IPS-18a (cell line): Measurements from ENCODE around the gene TWF1.
"Not testable (repeated sequence)": the region's sequence is repeated elsewhere in the genome, so short reads cannot be mapped to it uniquely, and the experiment has no call there.

Experiments
- H3K27ac ChIP-seq: one replicate; pipeline ENCODE4 v1.5.1; 2013; ENCODE audit warnings: low read length
- H3K27me3 ChIP-seq: one replicate; pipeline ENCODE4 v1.6.1; 2013; ENCODE audit warnings: mild to moderate bottlenecking, low read length; ENCODE audit not compliant: control insufficient read depth, insufficient read depth
- H3K36me3 ChIP-seq: one replicate; pipeline ENCODE4 v1.6.1; 2013; ENCODE audit warnings: low read depth, low read length; ENCODE audit not compliant: control insufficient read depth
- H3K4me1 ChIP-seq: one replicate; pipeline ENCODE4 v1.6.1; 2013; ENCODE audit warnings: low read depth, low read length; ENCODE audit not compliant: control insufficient read depth
- H3K4me3 ChIP-seq: one replicate; pipeline ENCODE4 v1.5.1; 2013; ENCODE audit warnings: low read length
- H3K9ac ChIP-seq: one replicate; pipeline ENCODE4 v1.6.1; 2013; ENCODE audit warnings: mild to moderate bottlenecking, low read length, moderate library complexity
- H3K9me3 ChIP-seq: one replicate; pipeline ENCODE4 v1.6.1; 2013; ENCODE audit warnings: low read depth, low read length; ENCODE audit not compliant: control insufficient read depth

The TWF1 gene

GRCh38 chr12:43805860-43806736 is at the start of gene TWF1:
TWF1 (minus strand) TSS chr12:43806317; CDS start chr12:43806245, 72 bp downstream.
- H3K4me1 ChIP-seq: no peaks in the 10 kb centered on the region
- peaks cover 27% of the 10 kb centered on the region for H3K36me3 ChIP-seq
- peak within 1 kb of the TSS; percentile 56 for H3K27ac ChIP-seq
- no peaks in the 10 kb centered on the region for H3K9me3 ChIP-seq
- no peaks in the 10 kb centered on the region for H3K27me3 ChIP-seq
- peak within 1 kb of the TSS; percentile 82 for H3K9ac ChIP-seq
- peak within 1 kb of the TSS; percentile 98 for H3K4me3 ChIP-seq

GRCh38 chr12:43852744-43853143 is 46.6 kb upstream of the TWF1 start:
- Histone ChIP-seq H3K27me3 (no peaks in the 10 kb centered on the region), H3K9me3 (no peaks in the 10 kb centered on the region), H3K36me3 (no peaks in the 10 kb centered on the region), H3K27ac (no peak overlapping the region), H3K4me3 (no peak overlapping the region), H3K4me1 (no peaks in the 10 kb centered on the region), H3K9ac (no peak overlapping the region)

- no peak overlapping the region for H3K9ac ChIP-seq
- H3K27me3 ChIP-seq: no peaks in the 10 kb centered on the region
- no peaks in the 10 kb centered on the region for H3K9me3 ChIP-seq
- no peak overlapping the region for H3K4me3 ChIP-seq
- no peaks in the 10 kb centered on the region for H3K4me1 ChIP-seq
- no peaks in the 10 kb centered on the region for H3K36me3 ChIP-seq
- no peak overlapping the region for H3K27ac ChIP-seq
These were observed 42.7 kb upstream of the TWF1 start for GRCh38 chr12:43848786-43849185.

- no peak overlapping the region for H3K4me3 ChIP-seq
- H3K9ac ChIP-seq: no peak overlapping the region
- no peaks in the 10 kb centered on the region for H3K36me3 ChIP-seq
- H3K27ac ChIP-seq: no peak overlapping the region
- no peaks in the 10 kb centered on the region for H3K4me1 ChIP-seq
- no peaks in the 10 kb centered on the region for H3K9me3 ChIP-seq
- H3K27me3 ChIP-seq: no peaks in the 10 kb centered on the region
These were observed 42.0 kb upstream of the TWF1 start for GRCh38 chr12:43848226-43848507.

- not testable (repeated sequence) for H3K4me3 ChIP-seq, H3K9ac ChIP-seq, H3K27me3 ChIP-seq, H3K4me1 ChIP-seq, H3K27ac ChIP-seq, H3K9me3 ChIP-seq, H3K36me3 ChIP-seq
These were observed 41.5 kb upstream of the TWF1 start for GRCh38 chr12:43847425-43848225.

GRCh38 chr12:43842259-43842658 is 36.1 kb upstream of the TWF1 start:
- no peak overlapping the region for H3K4me3 ChIP-seq
- no peaks in the 10 kb centered on the region for H3K4me1 ChIP-seq
- H3K9me3 ChIP-seq: no peaks in the 10 kb centered on the region
- H3K27me3 ChIP-seq: peaks cover 1% of the 10 kb centered on the region
- no peaks in the 10 kb centered on the region for H3K36me3 ChIP-seq
- H3K9ac ChIP-seq: no peak overlapping the region
- H3K27ac ChIP-seq: no peak overlapping the region

- Histone ChIP-seq H3K4me3 (no peak overlapping the region), H3K9ac (no peak overlapping the region), H3K4me1 (no peaks in the 10 kb centered on the region), H3K27ac (no peak overlapping the region), H3K9me3 (no peaks in the 10 kb centered on the region), H3K36me3 (no peaks in the 10 kb centered on the region), H3K27me3 (peaks cover 11% of the 10 kb centered on the region)
These were observed 35.1 kb upstream of the TWF1 start for GRCh38 chr12:43841253-43841652.

GRCh38 chr12:43840338-43840737 is 34.2 kb upstream of the TWF1 start:
- Histone ChIP-seq H3K4me1 (peaks cover under 1% of the 10 kb centered on the region), H3K9ac (no peak overlapping the region), H3K36me3 (no peaks in the 10 kb centered on the region), H3K4me3 (no peak overlapping the region), H3K9me3 (no peaks in the 10 kb centered on the region), H3K27me3 (peaks cover 18% of the 10 kb centered on the region), H3K27ac (no peak overlapping the region)

- peaks cover 32% of the 10 kb centered on the region for H3K27me3 ChIP-seq
- H3K9ac ChIP-seq: peak overlapping the region; percentile 35
- H3K36me3 ChIP-seq: no peaks in the 10 kb centered on the region
- peaks cover 4% of the 10 kb centered on the region for H3K4me1 ChIP-seq
- H3K9me3 ChIP-seq: no peaks in the 10 kb centered on the region
- H3K4me3 ChIP-seq: peak overlapping the region; percentile 61
- H3K27ac ChIP-seq: no peak overlapping the region
These were observed 30.4 kb upstream of the TWF1 start for GRCh38 chr12:43836475-43836989.

GRCh38 chr12:43835656-43836474 is 29.7 kb upstream of the TWF1 start, which contains the start of gene TMEM117:
TMEM117 (plus strand) TSS chr12:43836081.
- no peak within 1 kb of the TSS for H3K27ac ChIP-seq
- peak within 1 kb of the TSS; percentile 61 for H3K4me3 ChIP-seq
- peaks cover 4% of the 10 kb centered on the region for H3K4me1 ChIP-seq
- H3K9me3 ChIP-seq: no peaks in the 10 kb centered on the region
- H3K9ac ChIP-seq: peak within 1 kb of the TSS; percentile 36
- peaks cover 32% of the 10 kb centered on the region for H3K27me3 ChIP-seq
- H3K36me3 ChIP-seq: no peaks in the 10 kb centered on the region

- peak overlapping the region; percentile 36 for H3K9ac ChIP-seq
- no peak overlapping the region for H3K27ac ChIP-seq
- peaks cover 32% of the 10 kb centered on the region for H3K27me3 ChIP-seq
- no peaks in the 10 kb centered on the region for H3K36me3 ChIP-seq
- H3K4me3 ChIP-seq: peak overlapping the region; percentile 61
- no peaks in the 10 kb centered on the region for H3K9me3 ChIP-seq
- peaks cover 4% of the 10 kb centered on the region for H3K4me1 ChIP-seq
These were observed 29.1 kb upstream of the TWF1 start for GRCh38 chr12:43835264-43835655.
